Measurements from ENCODE around the gene HCFC1R1. TPM values are rescaled to one million over a fixed set of nuclear protein-coding genes. Genes with fewer than 3 reads are reported as not detected.

The HCFC1R1 gene
- total and polyA plus RNA-seq, 2 experiments from 2014 or later = 50.8 to 109 TPM

GRCh38 chr16:3013998-3014690 is 9.6 kb downstream of the HCFC1R1 start:
- Histone ChIP-seq H3K27me3 (no peaks in the 10 kb centered on the region), H3K36me3 (no peaks in the 10 kb centered on the region), H3K4me3 (no peak overlapping the region), H3K4me1 (ENCODE audit: low read depth) (peaks cover 31% of the 10 kb centered on the region), H3K27ac (no peak overlapping the region), H3K9me3 (ENCODE audit: low read depth) (no peaks in the 10 kb centered on the region)
- TF ChIP-seq, protein P1, sequence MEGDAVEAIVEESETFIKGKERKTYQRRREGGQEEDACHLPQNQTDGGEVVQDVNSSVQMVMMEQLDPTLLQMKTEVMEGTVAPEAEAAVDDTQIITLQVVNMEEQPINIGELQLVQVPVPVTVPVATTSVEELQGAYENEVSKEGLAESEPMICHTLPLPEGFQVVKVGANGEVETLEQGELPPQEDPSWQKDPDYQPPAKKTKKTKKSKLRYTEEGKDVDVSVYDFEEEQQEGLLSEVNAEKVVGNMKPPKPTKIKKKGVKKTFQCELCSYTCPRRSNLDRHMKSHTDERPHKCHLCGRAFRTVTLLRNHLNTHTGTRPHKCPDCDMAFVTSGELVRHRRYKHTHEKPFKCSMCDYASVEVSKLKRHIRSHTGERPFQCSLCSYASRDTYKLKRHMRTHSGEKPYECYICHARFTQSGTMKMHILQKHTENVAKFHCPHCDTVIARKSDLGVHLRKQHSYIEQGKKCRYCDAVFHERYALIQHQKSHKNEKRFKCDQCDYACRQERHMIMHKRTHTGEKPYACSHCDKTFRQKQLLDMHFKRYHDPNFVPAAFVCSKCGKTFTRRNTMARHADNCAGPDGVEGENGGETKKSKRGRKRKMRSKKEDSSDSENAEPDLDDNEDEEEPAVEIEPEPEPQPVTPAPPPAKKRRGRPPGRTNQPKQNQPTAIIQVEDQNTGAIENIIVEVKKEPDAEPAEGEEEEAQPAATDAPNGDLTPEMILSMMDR (IDR thresholded peaks at IDR 0.05; ENCODE audit: low read depth, low read length) = no peak
- DNase-seq (ENCODE audit: low read depth in 1 of 2, low spot score in 1 of 2) = no peak

GRCh38 chr16:3013491-3013951 is 10.2 kb downstream of the HCFC1R1 start:
- H3K27me3 ChIP-seq = no peaks in the 10 kb centered on the region
- no peak overlapping the region for H3K4me3 ChIP-seq
- no peak overlapping the region for H3K27ac ChIP-seq
- no peaks in the 10 kb centered on the region for H3K9me3 ChIP-seq (ENCODE audit: low read depth)
- no peaks in the 10 kb centered on the region for H3K36me3 ChIP-seq
- DNase-seq (ENCODE audit: low read depth in 1 of 2, low spot score in 1 of 2) = no peak
- peaks cover 36% of the 10 kb centered on the region for H3K4me1 ChIP-seq (ENCODE audit: low read depth)
- TF ChIP-seq, protein P1 (IDR thresholded peaks at IDR 0.05; ENCODE audit: low read depth, low read length) = no peak

- Histone ChIP-seq H3K27me3 (no peaks in the 10 kb centered on the region), H3K36me3 (no peaks in the 10 kb centered on the region), H3K4me3 (no peak within 1 kb of the TSS), H3K27ac (no peak within 1 kb of the TSS), H3K4me1 (ENCODE audit: low read depth) (peaks cover 39% of the 10 kb centered on the region), H3K9me3 (ENCODE audit: low read depth) (no peaks in the 10 kb centered on the region)
- TF ChIP-seq, protein P1 (IDR thresholded peaks at IDR 0.05; ENCODE audit: low read depth, low read length) = no peak
- peak in 1 of 2 donors; percentile 48 for DNase-seq (ENCODE audit: low read depth in 1 of 2, low spot score in 1 of 2)
These were observed 10.8 kb downstream of the HCFC1R1 start, which contains the start of gene CLDN9 for GRCh38 chr16:3012828-3013420. TSS of gene CLDN9 (plus strand) at chr16:3012923. CDS start at chr16:3013363, 440 bp downstream.

DNA sequence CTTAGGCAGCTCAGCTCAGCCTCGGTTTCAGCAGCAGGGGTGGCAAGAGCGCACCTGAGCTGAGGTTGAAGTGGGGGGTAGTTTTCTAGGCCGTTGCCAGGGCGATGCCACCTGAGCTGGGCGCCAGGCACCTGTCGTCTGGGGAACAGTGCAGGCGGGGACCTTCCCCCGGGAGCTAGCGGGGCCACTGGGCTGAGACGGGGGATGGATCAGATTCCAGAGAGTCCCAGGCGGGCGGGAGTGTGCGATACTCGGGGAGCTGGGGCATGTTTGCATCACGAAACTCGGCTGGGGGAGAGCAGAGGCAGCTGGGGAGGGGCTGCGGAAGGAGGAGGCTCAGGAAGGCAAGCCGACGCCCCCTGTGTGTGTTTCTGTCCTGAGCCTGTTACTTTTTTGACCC is 11.5 kb downstream of the HCFC1R1 start:
- DNase-seq (ENCODE audit: low read depth in 1 of 2, low spot score in 1 of 2) = no peak
- Histone ChIP-seq H3K4me3 (no peak overlapping the region), H3K4me1 (ENCODE audit: low read depth) (peaks cover 46% of the 10 kb centered on the region), H3K36me3 (no peaks in the 10 kb centered on the region), H3K27me3 (no peaks in the 10 kb centered on the region), H3K27ac (no peak overlapping the region), H3K9me3 (ENCODE audit: low read depth) (no peaks in the 10 kb centered on the region)
- TF ChIP-seq, protein P1 (IDR thresholded peaks at IDR 0.05; ENCODE audit: low read depth, low read length) = no peak

GRCh38 chr16:3010510-3010909 is 13.2 kb downstream of the HCFC1R1 start:
- H3K27me3 ChIP-seq = no peaks in the 10 kb centered on the region
- TF ChIP-seq, protein P1 (IDR thresholded peaks at IDR 0.05; ENCODE audit: low read depth, low read length) = no peak
- H3K4me3 ChIP-seq = no peak overlapping the region
- no peaks in the 10 kb centered on the region for H3K36me3 ChIP-seq
- H3K9me3 ChIP-seq (ENCODE audit: low read depth) = no peaks in the 10 kb centered on the region
- H3K27ac ChIP-seq = peak overlapping the region; percentile 96
- peaks cover 63% of the 10 kb centered on the region for H3K4me1 ChIP-seq (ENCODE audit: low read depth)
- DNase-seq (ENCODE audit: low read depth in 1 of 2, low spot score in 1 of 2) = no peak
